ENCODE data around the gene PDK4.

DNA sequence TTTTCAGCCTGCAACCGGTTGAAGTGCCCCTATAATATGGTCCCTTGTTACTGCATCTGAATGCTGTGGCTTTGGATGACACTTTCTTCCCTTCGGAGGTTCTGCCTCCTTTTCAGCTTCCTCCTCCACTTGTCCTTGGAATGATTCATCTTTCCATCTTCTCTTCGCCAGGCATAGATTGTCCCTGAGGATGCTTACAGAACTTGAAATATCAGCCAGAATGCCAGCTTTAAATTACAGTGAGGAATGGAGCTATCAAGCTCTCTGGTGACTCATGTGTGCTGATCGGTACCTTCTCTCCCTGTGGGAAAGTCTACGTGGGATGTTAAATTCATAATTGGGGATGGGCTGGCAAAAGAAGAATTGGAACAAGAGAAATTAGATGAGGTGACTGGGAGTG, 45.9 kb upstream of the PDK4 start:
- TF ChIP-seq EZH2 (IDR thresholded peaks at IDR 0.05; ENCODE audit: low read length, missing control alignments) = no peak
- TF ChIP-seq, protein P1, sequence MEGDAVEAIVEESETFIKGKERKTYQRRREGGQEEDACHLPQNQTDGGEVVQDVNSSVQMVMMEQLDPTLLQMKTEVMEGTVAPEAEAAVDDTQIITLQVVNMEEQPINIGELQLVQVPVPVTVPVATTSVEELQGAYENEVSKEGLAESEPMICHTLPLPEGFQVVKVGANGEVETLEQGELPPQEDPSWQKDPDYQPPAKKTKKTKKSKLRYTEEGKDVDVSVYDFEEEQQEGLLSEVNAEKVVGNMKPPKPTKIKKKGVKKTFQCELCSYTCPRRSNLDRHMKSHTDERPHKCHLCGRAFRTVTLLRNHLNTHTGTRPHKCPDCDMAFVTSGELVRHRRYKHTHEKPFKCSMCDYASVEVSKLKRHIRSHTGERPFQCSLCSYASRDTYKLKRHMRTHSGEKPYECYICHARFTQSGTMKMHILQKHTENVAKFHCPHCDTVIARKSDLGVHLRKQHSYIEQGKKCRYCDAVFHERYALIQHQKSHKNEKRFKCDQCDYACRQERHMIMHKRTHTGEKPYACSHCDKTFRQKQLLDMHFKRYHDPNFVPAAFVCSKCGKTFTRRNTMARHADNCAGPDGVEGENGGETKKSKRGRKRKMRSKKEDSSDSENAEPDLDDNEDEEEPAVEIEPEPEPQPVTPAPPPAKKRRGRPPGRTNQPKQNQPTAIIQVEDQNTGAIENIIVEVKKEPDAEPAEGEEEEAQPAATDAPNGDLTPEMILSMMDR (conservative IDR thresholded peaks at IDR 0.05 in 1 of 2, IDR thresholded peaks at IDR 0.05 in 1 of 2; ENCODE audit: low read depth in 1 of 2, low read length in 2 of 2) = no peak

Data from fibroblast of lung (primary cell).